GM18526 (cell line): ENCODE measurements around the gene SBNO1.

ENCODE experiments used
- POLR2A ChIP-seq: IDR thresholded peaks from 3 replicates; pipeline ENCODE4 v1.6.1; 2011; ENCODE audit not compliant: insufficient read length; ENCODE audit errors: extremely low read depth

The SBNO1 gene

GRCh38 chr12:123354600-123354999 lies 10.0 kb downstream of the SBNO1 start:
- TF ChIP-seq POLR2A = no peak

DNA sequence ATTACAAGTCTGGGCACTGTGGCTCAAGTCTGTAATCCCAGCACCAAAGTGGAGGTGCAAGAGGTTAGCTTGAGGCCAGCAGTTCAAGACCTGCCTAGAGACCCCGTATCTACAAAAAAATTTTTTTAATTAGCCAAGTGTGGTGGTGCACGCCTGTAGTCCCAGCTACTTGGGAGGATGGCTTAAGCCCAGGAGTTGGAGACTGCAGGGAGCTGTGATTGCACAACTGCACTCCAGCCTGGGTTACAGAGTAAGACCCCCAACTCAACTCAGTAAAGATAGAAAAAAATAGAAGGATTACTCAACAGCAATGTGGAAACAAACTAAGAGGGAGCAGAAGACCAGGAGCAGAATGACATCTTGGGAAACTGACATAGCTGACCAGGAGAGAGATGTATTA lies 13.3 kb downstream of the SBNO1 start:
- TF ChIP-seq POLR2A = no peak

DNA sequence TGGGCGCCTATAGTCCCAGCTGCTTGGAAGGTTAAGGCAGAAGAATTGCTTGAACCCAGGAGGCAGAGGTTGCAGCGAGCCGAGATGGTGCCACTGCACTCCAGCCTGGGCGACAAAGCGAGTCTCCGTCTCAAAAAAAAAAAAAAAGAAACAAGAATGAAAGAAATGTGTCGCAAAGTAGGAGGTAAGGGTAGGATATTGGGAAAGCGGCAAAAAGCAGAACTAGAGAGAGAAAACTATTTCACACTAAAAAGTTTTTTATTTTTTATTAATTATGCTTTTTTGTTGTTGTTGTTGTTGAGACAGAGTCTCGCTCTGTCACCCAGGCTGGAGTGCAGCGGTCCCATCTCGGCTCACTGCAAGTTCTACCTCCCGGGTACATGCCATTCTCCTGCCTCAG lies 17.7 kb downstream of the SBNO1 start:
- TF ChIP-seq POLR2A = no peak

- no peak for TF ChIP-seq POLR2A
These were observed 20.6 kb downstream of the SBNO1 start for GRCh38 chr12:123344086-123344485.

DNA sequence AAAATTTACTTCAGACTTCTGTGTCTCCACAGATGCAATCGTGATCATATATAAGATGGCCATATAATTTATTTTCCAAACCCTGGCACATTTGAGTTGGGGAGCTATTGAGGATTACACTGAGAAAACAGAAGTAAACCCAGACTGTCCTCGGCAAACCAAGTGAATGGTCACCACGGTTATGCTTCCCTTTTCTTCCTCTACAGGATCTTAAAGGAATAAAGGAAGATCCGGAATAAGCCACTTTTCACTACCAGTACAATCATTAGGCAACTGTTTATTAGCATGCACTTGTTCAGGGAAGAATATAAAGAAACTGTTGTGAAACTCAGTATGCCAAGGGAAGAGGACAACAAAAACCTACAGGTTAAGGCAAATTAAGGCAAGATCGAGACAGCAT lies 27.6 kb downstream of the SBNO1 start:
- TF ChIP-seq POLR2A = no peak

GRCh38 chr12:123336530-123336929 lies 28.1 kb downstream of the SBNO1 start:
- no peak for TF ChIP-seq POLR2A

GRCh38 chr12:123335490-123335889 lies 29.2 kb downstream of the SBNO1 start:
- no peak for TF ChIP-seq POLR2A

GRCh38 chr12:123329799-123330198 lies 34.8 kb downstream of the SBNO1 start:
- no peak for TF ChIP-seq POLR2A

DNA sequence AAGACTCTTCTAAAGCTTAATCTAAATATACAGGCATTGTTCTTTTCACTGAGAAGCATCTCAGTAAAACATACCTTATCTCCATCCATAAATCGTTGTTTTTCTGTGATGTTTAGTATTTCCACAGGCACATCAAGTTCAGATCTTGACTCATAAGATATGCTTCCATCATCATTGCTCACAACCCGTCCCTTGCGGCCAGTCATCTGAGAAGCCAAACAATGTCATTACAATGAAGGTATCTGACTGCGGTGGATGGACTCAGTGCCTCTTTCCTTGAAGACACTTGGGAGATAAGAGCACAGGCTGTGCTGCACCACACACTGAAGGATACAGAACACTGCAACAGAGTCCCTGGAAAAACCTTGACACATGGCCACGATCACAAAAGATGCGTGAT lies 44.8 kb downstream of the SBNO1 start:
- no peak for TF ChIP-seq POLR2A

GRCh38 chr12:123319273-123319672 lies 45.4 kb downstream of the SBNO1 start:
- no peak for TF ChIP-seq POLR2A

DNA sequence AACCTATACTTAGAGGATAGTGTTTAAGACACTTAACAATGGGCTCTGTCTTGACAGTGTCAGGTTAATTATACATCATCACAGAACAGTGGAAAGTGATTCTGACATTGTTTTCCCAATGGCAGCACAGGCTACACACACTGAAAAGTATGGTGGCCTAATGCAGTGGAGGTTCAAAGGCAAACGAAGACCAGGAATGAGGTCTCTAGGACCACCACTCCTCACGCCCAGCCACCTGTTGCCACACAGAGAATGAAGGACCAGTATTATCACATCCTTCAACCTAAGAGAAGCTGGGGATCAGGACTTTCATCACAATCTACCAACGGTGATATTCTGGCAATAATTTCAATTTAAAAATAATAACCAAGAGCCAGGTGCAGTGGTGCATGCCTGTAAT lies 58.4 kb downstream of the SBNO1 start:
- TF ChIP-seq POLR2A = no peak

GRCh38 chr12:123305136-123305535 lies 59.5 kb downstream of the SBNO1 start:
- TF ChIP-seq POLR2A = no peak

DNA sequence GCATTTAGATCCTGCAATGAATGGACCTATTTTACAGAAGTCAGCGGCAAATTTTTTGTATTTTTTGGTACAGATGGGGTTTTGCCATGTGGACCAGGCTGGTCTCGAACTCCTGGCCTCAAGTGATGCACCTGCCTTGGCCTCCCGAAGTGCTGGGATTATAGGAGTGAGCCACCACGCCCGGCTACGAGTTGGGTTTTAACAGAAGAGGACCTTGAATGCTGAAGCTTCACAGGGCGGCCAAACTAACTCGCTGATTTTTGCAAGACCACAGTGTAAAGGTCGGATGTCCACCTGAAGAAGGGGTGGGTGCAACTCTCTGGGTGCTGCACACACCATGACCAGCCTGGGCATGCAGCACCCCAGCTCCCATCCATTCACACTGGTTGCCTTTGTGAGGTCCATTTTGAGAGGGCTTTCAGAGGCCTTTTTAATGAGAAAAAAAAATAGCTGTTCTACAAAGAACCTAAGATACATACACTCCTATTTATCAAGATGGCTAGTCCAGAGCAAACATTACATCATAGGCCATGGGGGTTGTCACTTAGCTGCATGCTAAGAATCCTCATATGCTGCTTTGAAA lies 71.4 kb downstream of the SBNO1 start:
- no peak for TF ChIP-seq POLR2A

- no peak for TF ChIP-seq POLR2A
These were observed 74.7 kb downstream of the SBNO1 start for GRCh38 chr12:123289911-123290310.

- no peak for TF ChIP-seq POLR2A
These were observed 75.8 kb downstream of the SBNO1 start for GRCh38 chr12:123288751-123289346.

DNA sequence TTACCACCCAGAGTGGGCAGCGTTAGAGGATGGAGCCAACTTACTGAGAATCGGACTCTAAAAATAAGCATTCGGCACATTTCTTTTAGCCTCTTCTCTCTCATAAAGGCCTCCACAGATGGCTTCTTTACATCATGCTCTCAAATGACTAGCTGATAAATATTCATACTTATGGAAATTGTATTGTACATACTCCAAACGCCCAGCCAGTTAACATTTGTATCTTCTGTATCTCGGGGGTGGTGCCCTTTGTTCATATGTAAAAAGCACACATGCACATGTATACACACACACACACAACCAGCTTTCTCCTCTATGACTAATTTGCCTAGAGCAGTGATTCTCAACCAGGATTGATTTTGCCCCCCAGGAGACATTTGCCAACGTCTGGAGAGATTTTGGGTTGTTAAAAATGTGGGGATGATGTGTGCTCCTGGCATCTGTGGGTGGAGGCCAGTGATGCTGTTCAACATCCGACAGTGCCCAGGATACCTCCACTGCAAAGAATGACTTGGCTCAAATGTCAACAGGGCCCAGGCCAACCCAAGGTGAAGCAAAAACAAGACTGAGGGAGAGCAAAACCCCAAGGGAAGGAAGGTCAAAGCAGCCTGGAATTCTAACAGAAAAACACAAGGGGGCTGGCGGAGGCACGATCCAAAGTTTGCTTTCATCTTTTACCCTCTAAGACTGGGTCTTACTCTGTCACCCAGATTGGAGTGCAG lies 77.8 kb downstream of the SBNO1 start:
- no peak for TF ChIP-seq POLR2A

GRCh38 chr12:123284669-123285068 lies 80.0 kb downstream of the SBNO1 start:
- TF ChIP-seq POLR2A = no peak
